NCI-H526 (cell line): ENCODE data around the gene DOCK2.
"Not testable (repeated sequence)": the region's sequence is repeated elsewhere in the genome, so short reads cannot be mapped to it uniquely, and the experiment has no call there.

Source experiments
- DNase-seq, 2 experiments: peaks; one replicate each; lab custom pipeline; 2025; lab: John Stamatoyannopoulos, UW

Gene DOCK2

GRCh38 chr5:169641253-169641652 lies 4.2 kb downstream of the DOCK2 start:
- DNase-seq = no peak

- DNase-seq = no peak
Measured at GRCh38 chr5:169646856-169647255, 9.8 kb downstream of the DOCK2 start.

- DNase-seq = no peak
Measured at GRCh38 chr5:169647566-169647965, 10.5 kb downstream of the DOCK2 start.

- no peak for DNase-seq
Measured at GRCh38 chr5:169648725-169649310, 11.7 kb downstream of the DOCK2 start.

- DNase-seq = no peak
Measured at GRCh38 chr5:169649486-169649885, 12.4 kb downstream of the DOCK2 start.

GRCh38 chr5:169650701-169651331 lies 13.7 kb downstream of the DOCK2 start:
- DNase-seq = no peak

GRCh38 chr5:169651526-169651925 lies 14.5 kb downstream of the DOCK2 start:
- no peak for DNase-seq

GRCh38 chr5:169652057-169652456 lies 15.0 kb downstream of the DOCK2 start:
- DNase-seq = no peak

GRCh38 chr5:169653091-169653490 lies 16.0 kb downstream of the DOCK2 start:
- no peak for DNase-seq

GRCh38 chr5:169655353-169655752 lies 18.3 kb downstream of the DOCK2 start:
- no peak for DNase-seq

- no peak for DNase-seq
Measured at GRCh38 chr5:169656125-169656901, 19.2 kb downstream of the DOCK2 start.

GRCh38 chr5:169657127-169657526 lies 20.1 kb downstream of the DOCK2 start:
- no peak for DNase-seq

GRCh38 chr5:169662451-169662850 lies 25.4 kb downstream of the DOCK2 start:
- not testable (repeated sequence) for DNase-seq

GRCh38 chr5:169663537-169663936 lies 26.5 kb downstream of the DOCK2 start:
- no peak for DNase-seq

GRCh38 chr5:169666365-169666764 lies 29.3 kb downstream of the DOCK2 start:
- no peak for DNase-seq

GRCh38 chr5:169667896-169668674 lies 31.0 kb downstream of the DOCK2 start:
- peak; percentile 67 to 74 for DNase-seq

- DNase-seq = peak in 1 of 2 experiments; percentile 18
Measured at GRCh38 chr5:169668732-169669131, 31.7 kb downstream of the DOCK2 start.

GRCh38 chr5:169670769-169671525 lies 33.9 kb downstream of the DOCK2 start:
- DNase-seq = peak; percentile 18 to 34

GRCh38 chr5:169682026-169682425 lies 45.0 kb downstream of the DOCK2 start:
- no peak for DNase-seq

GRCh38 chr5:169686137-169686536 lies 49.1 kb downstream of the DOCK2 start:
- no peak for DNase-seq

- no peak for DNase-seq
Measured at GRCh38 chr5:169688106-169688505, 51.0 kb downstream of the DOCK2 start.

GRCh38 chr5:169691471-169691870 lies 54.4 kb downstream of the DOCK2 start:
- DNase-seq = no peak
